HepG2 (cell line): ENCODE results near the gene LRIG1. TPM values are rescaled to one million over a fixed set of nuclear protein-coding genes. Genes with fewer than 3 reads are reported as not detected.

Experiments
- ARNT2 ChIP-seq: sonication (generic); formaldehyde crosslinking; IDR thresholded peaks from 2 replicates; pipeline ENCODE4 v1.8.0; 2022; ENCODE audit warnings: mild to moderate bottlenecking, low read depth, missing genetic modification reagents, moderate library complexity
- ATF1 ChIP-seq: IDR thresholded peaks from 2 replicates; pipeline ENCODE4 v1.6.1; 2016; ENCODE audit warnings: mild to moderate bottlenecking, control low read depth
- CC2D1A ChIP-seq: sonication (generic); formaldehyde crosslinking; IDR thresholded peaks from 2 replicates; pipeline ENCODE4 v1.8.1; 2023; ENCODE audit warnings: mild to moderate bottlenecking, missing genetic modification reagents
- DPF2 ChIP-seq: sonication (generic); formaldehyde crosslinking; IDR thresholded peaks from 2 replicates; pipeline ENCODE4 v1.4.0; 2020; ENCODE audit warnings: mild to moderate bottlenecking, low read depth, missing genetic modification reagents, borderline replicate concordance
- FLYWCH1 ChIP-seq: sonication (generic); formaldehyde crosslinking; IDR thresholded peaks from 2 replicates; pipeline ENCODE4 v1.8.1; 2023; ENCODE audit warnings: mild to moderate bottlenecking, missing genetic modification reagents
- MAFF ChIP-seq: IDR thresholded peaks from 2 replicates; pipeline ENCODE4 v1.6.1; 2011; ENCODE audit warnings: low read depth, low read length, improper control_type of control experiment
- NR1H2 ChIP-seq: sonication (generic); formaldehyde crosslinking; IDR thresholded peaks from 2 replicates; pipeline ENCODE4 v1.8.1; 2022; ENCODE audit warnings: low read depth, missing genetic modification reagents, borderline replicate concordance
- YEATS2 ChIP-seq: sonication (generic); formaldehyde crosslinking; IDR thresholded peaks from 2 replicates; pipeline ENCODE4 v1.4.0; 2020; ENCODE audit warnings: missing genetic modification reagents, borderline replicate concordance
- ZBTB8A ChIP-seq: sonication (generic); formaldehyde crosslinking; IDR thresholded peaks from 2 replicates; pipeline ENCODE4 v1.4.0; 2020; ENCODE audit warnings: mild to moderate bottlenecking, low read depth, missing genetic modification reagents, borderline replicate concordance
- ZNF180 ChIP-seq: sonication (generic); formaldehyde crosslinking; IDR thresholded peaks from 2 replicates; pipeline ENCODE4 v1.4.0; 2020; ENCODE audit warnings: low read depth, missing genetic modification reagents, borderline replicate concordance
- ZNF660 ChIP-seq: sonication (generic); formaldehyde crosslinking; IDR thresholded peaks from 2 replicates; pipeline ENCODE4 v1.5.1; 2020; ENCODE audit warnings: mild to moderate bottlenecking, low read depth, missing genetic modification reagents, borderline replicate concordance
- ZNF7 ChIP-seq: IDR thresholded peaks from 2 replicates; pipeline ENCODE4 v1.6.1; 2016; ENCODE audit warnings: missing biosample characterization, missing genetic modification reagents
- polyA plus RNA-seq, 8 experiments: library from polyadenylated mRNA; depleted of rRNA in 3 of 8; stranded (reverse) in 7 of 8; unstranded in 1 of 8; fragments of >200 nt; fragmentation: Illumina TruSeq in 4 of 8; extraction: Trizol in 4 of 8; gene quantifications; 2 replicates each; pipeline versions ENCODE4 v1.2.1 to v1.2.3, GENCODE V29; 2011 to 2016; ENCODE audit warnings: low read depth in 4 of 8, missing spikeins in 1 of 8, mixed read lengths in 1 of 8; ENCODE audit not compliant: insufficient read depth in 1 of 8
- total RNA-seq, 5 experiments: library from RNA; depleted of rRNA; stranded (reverse); fragments of >200 nt; fragmentation: Illumina TruSeq; extraction: Trizol; gene quantifications; 2 replicates each; pipeline ENCODE4 v1.2.3, GENCODE V29; 2016; ENCODE audit warnings: low read depth in 1 of 5
- TF ChIP-seq, protein P1 (sequence below): sonication (generic); formaldehyde crosslinking; IDR thresholded peaks from 2 replicates; pipeline ENCODE4 v1.8.1; 2023; ENCODE audit warnings: mild to moderate bottlenecking, inconsistent platforms, moderate library complexity, missing genetic modification reagents, borderline replicate concordance
- TF ChIP-seq, protein P2 (sequence below): sonication (generic); formaldehyde crosslinking; IDR thresholded peaks from 2 replicates; pipeline ENCODE4 v1.8.0; 2022; ENCODE audit warnings: mild to moderate bottlenecking, missing genetic modification reagents, moderate library complexity
- TF ChIP-seq, protein P3 (sequence below): sonication (generic); formaldehyde crosslinking; IDR thresholded peaks from 2 replicates; pipeline ENCODE4 v1.4.0; 2020; ENCODE audit warnings: missing genetic modification reagents, borderline replicate concordance
- TF ChIP-seq, protein P4 (sequence below): IDR thresholded peaks from 2 replicates; pipeline ENCODE4 v1.6.1; 2012; ENCODE audit warnings: inconsistent platforms
- TF ChIP-seq, protein P5 (sequence below): sonication (generic); formaldehyde crosslinking; IDR thresholded peaks from 2 replicates; pipeline ENCODE4 v1.4.0; 2020; ENCODE audit warnings: mild to moderate bottlenecking, low read depth, missing genetic modification reagents
- TF ChIP-seq, protein P6 (sequence below): sonication (generic); formaldehyde crosslinking; conservative IDR thresholded peaks from 2 replicates; pipeline ENCODE4 v1.4.0; 2020; ENCODE audit warnings: missing genetic modification reagents
- TF ChIP-seq, protein P7 (sequence below): sonication (generic); formaldehyde crosslinking; IDR thresholded peaks from 2 replicates; pipeline ENCODE4 v1.5.0; 2020; ENCODE audit warnings: mild to moderate bottlenecking, missing genetic modification reagents

LRIG1 gene
- total and polyA plus RNA-seq, 2 of the 13 experiments (the other 11 are each of a cell fraction or from before 2014, with no cell fraction given), result 17.8 to 24.8 TPM

DNA sequence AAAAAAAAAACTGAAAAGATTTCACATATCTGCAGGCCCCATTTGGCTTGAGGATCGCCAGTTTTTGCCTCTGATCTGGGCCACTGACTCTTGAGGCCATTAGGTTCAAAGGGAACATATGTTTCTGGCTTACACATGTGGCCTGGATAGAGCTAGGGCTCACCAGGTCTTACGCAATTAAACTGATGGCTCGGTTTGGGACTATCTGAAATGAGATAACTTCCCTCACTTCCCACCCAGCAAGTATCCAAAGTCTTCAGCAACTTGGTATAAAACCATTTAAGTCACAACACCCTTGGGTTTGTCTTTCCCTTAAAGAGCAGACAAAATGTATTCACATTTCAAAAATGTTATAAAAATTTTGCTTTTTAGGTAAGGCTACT is 36.3 kb downstream of the LRIG1 start (continued):
- TF ChIP-seq, protein P1, sequence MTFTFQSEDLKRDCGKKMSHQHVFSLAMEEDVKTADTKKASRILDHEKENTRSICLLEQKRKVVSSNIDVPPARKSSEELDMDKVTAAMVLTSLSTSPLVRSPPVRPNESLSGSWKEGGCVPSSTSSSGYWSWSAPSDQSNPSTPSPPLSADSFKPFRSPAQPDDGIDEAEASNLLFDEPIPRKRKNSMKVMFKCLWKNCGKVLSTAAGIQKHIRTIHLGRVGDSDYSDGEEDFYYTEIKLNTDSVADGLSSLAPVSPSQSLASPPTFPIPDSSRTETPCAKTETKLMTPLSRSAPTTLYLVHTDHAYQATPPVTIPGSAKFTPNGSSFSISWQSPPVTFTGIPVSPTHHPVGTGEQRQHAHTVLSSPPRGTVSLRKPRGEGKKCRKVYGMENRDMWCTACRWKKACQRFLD, result no peak
- TF ChIP-seq, protein P2, sequence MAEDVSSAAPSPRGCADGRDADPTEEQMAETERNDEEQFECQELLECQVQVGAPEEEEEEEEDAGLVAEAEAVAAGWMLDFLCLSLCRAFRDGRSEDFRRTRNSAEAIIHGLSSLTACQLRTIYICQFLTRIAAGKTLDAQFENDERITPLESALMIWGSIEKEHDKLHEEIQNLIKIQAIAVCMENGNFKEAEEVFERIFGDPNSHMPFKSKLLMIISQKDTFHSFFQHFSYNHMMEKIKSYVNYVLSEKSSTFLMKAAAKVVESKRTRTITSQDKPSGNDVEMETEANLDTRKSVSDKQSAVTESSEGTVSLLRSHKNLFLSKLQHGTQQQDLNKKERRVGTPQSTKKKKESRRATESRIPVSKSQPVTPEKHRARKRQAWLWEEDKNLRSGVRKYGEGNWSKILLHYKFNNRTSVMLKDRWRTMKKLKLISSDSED (CRISPR knock-in tag), result no peak
- TF ChIP-seq ZNF180 (CRISPR knock-in tag), result no peak
- TF ChIP-seq ARNT2 (CRISPR knock-in tag), result no peak
- TF ChIP-seq DPF2, result no peak
- no peak for TF ChIP-seq NR1H2 (CRISPR knock-in tag)
- no peak for TF ChIP-seq ZNF7 (CRISPR knock-in tag)
- TF ChIP-seq ZNF660 (CRISPR knock-in tag), result no peak
- no peak for TF ChIP-seq YEATS2
- TF ChIP-seq ATF1, result no peak
- TF ChIP-seq FLYWCH1 (CRISPR knock-in tag), result no peak
- TF ChIP-seq, protein P3, sequence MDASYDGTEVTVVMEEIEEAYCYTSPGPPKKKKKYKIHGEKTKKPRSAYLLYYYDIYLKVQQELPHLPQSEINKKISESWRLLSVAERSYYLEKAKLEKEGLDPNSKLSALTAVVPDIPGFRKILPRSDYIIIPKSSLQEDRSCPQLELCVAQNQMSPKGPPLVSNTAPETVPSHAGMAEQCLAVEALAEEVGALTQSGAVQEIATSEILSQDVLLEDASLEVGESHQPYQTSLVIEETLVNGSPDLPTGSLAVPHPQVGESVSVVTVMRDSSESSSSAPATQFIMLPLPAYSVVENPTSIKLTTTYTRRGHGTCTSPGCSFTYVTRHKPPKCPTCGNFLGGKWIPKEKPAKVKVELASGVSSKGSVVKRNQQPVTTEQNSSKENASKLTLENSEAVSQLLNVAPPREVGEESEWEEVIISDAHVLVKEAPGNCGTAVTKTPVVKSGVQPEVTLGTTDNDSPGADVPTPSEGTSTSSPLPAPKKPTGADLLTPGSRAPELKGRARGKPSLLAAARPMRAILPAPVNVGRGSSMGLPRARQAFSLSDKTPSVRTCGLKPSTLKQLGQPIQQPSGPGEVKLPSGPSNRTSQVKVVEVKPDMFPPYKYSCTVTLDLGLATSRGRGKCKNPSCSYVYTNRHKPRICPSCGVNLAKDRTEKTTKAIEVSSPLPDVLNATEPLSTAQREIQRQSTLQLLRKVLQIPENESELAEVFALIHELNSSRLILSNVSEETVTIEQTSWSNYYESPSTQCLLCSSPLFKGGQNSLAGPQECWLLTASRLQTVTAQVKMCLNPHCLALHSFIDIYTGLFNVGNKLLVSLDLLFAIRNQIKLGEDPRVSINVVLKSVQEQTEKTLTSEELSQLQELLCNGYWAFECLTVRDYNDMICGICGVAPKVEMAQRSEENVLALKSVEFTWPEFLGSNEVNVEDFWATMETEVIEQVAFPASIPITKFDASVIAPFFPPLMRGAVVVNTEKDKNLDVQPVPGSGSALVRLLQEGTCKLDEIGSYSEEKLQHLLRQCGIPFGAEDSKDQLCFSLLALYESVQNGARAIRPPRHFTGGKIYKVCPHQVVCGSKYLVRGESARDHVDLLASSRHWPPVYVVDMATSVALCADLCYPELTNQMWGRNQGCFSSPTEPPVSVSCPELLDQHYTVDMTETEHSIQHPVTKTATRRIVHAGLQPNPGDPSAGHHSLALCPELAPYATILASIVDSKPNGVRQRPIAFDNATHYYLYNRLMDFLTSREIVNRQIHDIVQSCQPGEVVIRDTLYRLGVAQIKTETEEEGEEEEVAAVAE (CRISPR knock-in tag), result 0 out of 2 replicates have a peak, but pooled peaks have one; percentile 57
- TF ChIP-seq, protein P4, sequence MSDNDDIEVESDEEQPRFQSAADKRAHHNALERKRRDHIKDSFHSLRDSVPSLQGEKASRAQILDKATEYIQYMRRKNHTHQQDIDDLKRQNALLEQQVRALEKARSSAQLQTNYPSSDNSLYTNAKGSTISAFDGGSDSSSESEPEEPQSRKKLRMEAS, result 0 out of 2 replicates have a peak, but pooled peaks have one; percentile 35
- TF ChIP-seq ZBTB8A (CRISPR knock-in tag), result no peak
- TF ChIP-seq CC2D1A (CRISPR knock-in tag), result no peak
- TF ChIP-seq, protein P5, sequence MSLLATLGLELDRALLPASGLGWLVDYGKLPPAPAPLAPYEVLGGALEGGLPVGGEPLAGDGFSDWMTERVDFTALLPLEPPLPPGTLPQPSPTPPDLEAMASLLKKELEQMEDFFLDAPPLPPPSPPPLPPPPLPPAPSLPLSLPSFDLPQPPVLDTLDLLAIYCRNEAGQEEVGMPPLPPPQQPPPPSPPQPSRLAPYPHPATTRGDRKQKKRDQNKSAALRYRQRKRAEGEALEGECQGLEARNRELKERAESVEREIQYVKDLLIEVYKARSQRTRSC (CRISPR knock-in tag), result no peak
- no peak for TF ChIP-seq MAFF
- TF ChIP-seq, protein P6, sequence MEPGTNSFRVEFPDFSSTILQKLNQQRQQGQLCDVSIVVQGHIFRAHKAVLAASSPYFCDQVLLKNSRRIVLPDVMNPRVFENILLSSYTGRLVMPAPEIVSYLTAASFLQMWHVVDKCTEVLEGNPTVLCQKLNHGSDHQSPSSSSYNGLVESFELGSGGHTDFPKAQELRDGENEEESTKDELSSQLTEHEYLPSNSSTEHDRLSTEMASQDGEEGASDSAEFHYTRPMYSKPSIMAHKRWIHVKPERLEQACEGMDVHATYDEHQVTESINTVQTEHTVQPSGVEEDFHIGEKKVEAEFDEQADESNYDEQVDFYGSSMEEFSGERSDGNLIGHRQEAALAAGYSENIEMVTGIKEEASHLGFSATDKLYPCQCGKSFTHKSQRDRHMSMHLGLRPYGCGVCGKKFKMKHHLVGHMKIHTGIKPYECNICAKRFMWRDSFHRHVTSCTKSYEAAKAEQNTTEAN (CRISPR knock-in tag), result no peak
- TF ChIP-seq, protein P7, sequence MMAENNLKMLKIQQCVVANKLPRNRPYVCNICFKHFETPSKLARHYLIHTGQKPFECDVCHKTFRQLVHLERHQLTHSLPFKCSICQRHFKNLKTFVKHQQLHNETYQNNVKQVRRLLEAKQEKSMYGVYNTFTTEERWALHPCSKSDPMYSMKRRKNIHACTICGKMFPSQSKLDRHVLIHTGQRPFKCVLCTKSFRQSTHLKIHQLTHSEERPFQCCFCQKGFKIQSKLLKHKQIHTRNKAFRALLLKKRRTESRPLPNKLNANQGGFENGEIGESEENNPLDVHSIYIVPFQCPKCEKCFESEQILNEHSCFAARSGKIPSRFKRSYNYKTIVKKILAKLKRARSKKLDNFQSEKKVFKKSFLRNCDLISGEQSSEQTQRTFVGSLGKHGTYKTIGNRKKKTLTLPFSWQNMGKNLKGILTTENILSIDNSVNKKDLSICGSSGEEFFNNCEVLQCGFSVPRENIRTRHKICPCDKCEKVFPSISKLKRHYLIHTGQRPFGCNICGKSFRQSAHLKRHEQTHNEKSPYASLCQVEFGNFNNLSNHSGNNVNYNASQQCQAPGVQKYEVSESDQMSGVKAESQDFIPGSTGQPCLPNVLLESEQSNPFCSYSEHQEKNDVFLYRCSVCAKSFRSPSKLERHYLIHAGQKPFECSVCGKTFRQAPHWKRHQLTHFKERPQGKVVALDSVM (CRISPR knock-in tag), result no peak
